Sigmoid colon (tissue), 3 donors: ENCODE data around the gene SLC25A25.

Source experiments
- POLR2A ChIP-seq, 2 donors: fragments of 450-650 bp; IDR thresholded peaks; one replicate each; pipeline ENCODE4 v1.6.1; 2016; ENCODE audit warnings: antibody characterized with exemption in 2 of 2, mild to moderate bottlenecking in 2 of 2, moderate library complexity in 2 of 2
- TF ChIP-seq, protein P1 (sequence below), 4 experiments: fragments of 450-650 bp in 3 of 4; fragments of 200-600 bp in 1 of 4; IDR thresholded peaks; one replicate each; pipeline ENCODE4 v1.5.1; 2016 to 2019; ENCODE audit warnings: antibody characterized with exemption in 4 of 4, mild to moderate bottlenecking in 3 of 4, moderate library complexity in 2 of 4

DNA sequence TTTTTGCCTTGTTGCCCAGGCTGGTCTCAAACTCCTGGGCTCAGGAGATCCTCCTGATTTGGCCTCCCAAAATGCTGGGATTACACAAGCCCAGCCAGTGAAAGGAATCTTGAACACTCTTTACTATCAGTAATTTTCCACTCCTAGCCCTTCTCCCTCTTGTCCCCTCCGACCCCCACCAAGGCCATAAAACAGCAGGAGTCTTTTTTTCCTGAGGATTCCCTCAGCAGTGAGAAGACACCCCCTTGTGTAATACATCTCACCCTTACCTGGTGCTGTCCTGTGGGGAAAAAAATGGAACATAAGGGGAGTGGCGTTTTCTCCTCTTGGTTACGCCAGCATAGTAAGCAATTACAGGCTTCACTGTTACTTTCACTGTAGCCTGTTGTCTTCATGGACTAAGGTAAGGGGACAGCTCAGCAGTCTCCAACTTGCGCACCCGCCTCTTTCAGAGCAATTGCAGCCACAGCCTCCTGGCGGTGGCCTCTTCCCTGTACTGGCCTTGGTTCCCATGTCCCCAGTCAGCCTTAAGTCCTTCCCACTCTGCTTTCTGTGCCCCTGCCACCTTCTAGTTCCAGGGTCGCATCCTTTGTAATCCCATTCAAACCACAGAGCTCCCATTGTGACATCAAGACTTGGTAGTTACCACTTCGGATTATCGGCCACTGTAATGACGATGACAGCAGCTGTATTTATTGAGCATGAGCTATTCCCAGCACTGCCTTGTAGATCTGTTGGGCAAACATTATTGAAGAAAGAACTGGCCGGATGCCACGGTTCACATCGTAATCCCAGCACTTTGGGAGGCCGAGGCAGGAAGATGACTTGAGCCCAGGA lies 10.9 kb upstream of the SLC25A25 start:
- TF ChIP-seq, protein P1, sequence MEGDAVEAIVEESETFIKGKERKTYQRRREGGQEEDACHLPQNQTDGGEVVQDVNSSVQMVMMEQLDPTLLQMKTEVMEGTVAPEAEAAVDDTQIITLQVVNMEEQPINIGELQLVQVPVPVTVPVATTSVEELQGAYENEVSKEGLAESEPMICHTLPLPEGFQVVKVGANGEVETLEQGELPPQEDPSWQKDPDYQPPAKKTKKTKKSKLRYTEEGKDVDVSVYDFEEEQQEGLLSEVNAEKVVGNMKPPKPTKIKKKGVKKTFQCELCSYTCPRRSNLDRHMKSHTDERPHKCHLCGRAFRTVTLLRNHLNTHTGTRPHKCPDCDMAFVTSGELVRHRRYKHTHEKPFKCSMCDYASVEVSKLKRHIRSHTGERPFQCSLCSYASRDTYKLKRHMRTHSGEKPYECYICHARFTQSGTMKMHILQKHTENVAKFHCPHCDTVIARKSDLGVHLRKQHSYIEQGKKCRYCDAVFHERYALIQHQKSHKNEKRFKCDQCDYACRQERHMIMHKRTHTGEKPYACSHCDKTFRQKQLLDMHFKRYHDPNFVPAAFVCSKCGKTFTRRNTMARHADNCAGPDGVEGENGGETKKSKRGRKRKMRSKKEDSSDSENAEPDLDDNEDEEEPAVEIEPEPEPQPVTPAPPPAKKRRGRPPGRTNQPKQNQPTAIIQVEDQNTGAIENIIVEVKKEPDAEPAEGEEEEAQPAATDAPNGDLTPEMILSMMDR (IDR thresholded peaks at IDR 0.05): no peak
- TF ChIP-seq POLR2A (IDR thresholded peaks at IDR 0.05): no peak
